Measurements from ENCODE around the gene AKR1C2.
"Not testable (repeated sequence)": the region's sequence is repeated elsewhere in the genome, so short reads cannot be mapped to it uniquely, and the experiment has no call there.

GRCh38 chr10:4962308-4962707 lies 41.3 kb downstream of the AKR1C2 start:
- not testable (repeated sequence) for TF ChIP-seq ZNF221 (tag by site-specific recombination; IDR thresholded peaks at IDR 0.05; ENCODE audit: borderline replicate concordance); CTCF (tag by site-specific recombination; IDR thresholded peaks at IDR 0.05); TCF7L2 (IDR thresholded peaks at IDR 0.05; ENCODE audit: borderline replicate concordance, low read depth, low read length); ZSCAN4 (tag by site-specific recombination; IDR thresholded peaks at IDR 0.05); ZNF514 (tag by site-specific recombination; IDR thresholded peaks at IDR 0.05); ZNF37A (tag by site-specific recombination; IDR thresholded peaks at IDR 0.05); ZNF664 (tag by site-specific recombination; IDR thresholded peaks at IDR 0.05); ZNF580 (tag by site-specific recombination; IDR thresholded peaks at IDR 0.05); ZBTB11 (tag by site-specific recombination; conservative IDR thresholded peaks at IDR 0.05; ENCODE audit: low read depth)
